ENCODE data around the gene IFITM10.
"Not testable (repeated sequence)": the region's sequence is repeated elsewhere in the genome, so short reads cannot be mapped to it uniquely, and the experiment has no call there.

The IFITM10 gene

DNA sequence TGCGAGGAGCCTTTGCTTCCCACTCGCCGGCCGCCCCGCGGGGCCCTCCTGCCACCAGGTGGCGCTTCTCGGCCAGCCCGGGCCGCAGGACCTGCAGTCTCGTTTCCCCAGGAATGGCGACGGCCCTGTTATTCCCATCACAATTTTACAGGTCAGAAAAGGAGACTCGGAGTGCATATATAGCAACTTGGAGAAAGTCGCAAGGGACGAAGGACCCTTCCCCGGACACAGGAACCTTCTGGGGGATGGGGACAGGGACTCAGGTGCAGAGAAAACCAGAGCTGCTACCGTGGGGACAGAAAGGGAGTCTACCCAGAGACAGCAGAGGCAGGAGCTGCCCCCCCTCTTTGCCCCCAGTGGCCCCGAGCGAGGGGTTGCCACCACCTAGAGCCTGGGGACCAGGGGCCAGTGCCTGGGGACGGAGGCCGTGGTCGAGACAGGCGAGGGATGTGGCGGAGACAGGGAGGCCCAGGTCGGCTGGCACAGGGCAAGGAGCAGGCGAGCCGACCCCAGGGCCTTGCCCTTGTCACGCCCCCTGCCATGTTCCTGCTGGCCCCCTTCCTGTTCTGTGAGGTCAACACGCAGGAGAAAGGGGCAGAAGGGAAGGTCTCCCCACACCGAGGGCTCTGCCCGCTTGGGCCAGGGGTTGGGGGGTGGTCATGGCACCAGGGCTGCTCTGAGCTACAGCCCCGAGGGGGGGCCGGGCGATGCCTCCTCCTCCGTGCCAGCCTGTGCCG is 56.9 kb downstream of the IFITM10 start:
- peak; percentile 16 to 90 (median 62) for DNase-seq

GRCh38 chr11:1692708-1693326 is 57.6 kb downstream of the IFITM10 start:
- DNase-seq, result no peak

DNA sequence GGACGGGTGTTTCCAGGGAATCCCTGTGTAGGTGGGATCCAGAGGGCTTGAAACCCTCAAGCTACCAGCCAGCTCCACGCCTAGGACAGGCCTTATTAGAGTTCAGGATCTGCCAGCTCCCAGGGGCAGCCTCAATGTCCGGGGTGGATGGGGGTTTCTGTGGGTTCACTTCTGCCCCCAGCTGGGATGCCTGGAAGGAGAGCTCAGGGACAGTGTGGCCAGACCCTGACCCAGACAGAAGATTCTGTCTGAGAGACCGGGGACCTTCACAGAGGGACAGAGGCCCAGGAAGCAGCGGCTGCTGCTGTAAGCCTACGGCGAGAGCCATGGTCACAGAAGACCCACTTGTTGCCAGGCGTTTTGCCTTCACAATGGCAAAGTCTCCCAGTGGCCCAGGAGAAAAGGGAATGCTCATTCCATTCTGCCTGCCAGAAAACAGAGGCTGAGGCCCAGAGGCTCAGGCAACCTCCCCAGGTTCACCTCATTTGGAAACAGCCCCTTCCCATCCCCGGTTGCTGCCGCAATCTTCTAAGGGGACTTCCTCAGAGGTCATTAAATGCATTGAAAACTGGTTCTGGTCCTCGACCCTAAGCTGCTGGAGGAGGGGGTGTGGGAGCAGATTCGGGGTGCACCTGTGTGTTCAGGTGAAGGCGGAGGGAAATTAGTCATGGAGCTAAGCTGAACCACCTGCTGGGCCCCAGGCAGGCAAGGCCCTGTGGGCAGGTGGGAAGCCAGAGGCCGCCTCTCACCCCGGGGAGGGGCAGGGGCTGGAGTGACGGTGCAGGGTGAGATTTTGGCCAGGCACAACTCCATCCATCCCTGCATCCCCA is 58.3 kb downstream of the IFITM10 start:
- DNase-seq, result no peak

DNA sequence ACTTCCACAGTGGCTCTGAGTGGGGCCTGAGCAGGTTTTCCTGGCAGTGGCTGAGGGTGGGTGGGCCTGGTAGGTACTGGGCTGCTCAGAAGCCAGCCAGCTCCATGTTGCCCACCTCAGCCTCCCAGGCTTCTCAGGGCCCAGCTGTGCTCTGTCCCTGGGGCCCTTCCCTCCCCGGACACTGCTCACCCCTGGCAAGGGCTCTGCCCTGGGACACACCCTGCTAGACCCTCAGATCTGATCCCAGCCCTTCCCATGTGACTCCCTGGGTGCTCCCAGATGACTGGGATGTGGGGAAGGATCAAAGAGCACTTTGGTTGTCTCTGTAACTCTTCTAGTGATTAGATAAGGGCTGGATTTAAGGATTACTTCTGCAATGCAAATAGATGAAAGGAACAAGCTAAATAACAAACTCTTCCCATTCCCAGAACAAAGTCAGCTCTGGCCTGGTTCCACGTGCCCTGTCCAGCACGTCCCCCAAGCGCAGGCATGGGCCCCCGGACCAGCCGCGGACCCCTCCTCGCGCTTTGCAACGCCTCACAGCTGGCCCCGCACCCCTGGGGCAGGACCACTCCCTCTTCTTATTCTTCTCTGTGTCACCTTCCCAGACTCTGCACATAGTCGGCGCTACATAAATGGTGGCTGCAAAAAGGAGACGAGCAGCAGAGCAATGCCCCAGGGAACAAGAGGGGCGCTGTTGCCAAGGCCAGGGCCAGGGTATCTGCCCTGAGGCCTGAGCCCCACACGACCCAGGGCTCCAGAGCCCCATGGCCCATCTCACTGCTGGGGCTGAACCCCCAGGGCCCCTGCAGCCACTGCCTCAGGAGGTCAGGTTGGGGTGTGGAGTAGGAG is 59.1 kb downstream of the IFITM10 start:
- no peak for DNase-seq

DNA sequence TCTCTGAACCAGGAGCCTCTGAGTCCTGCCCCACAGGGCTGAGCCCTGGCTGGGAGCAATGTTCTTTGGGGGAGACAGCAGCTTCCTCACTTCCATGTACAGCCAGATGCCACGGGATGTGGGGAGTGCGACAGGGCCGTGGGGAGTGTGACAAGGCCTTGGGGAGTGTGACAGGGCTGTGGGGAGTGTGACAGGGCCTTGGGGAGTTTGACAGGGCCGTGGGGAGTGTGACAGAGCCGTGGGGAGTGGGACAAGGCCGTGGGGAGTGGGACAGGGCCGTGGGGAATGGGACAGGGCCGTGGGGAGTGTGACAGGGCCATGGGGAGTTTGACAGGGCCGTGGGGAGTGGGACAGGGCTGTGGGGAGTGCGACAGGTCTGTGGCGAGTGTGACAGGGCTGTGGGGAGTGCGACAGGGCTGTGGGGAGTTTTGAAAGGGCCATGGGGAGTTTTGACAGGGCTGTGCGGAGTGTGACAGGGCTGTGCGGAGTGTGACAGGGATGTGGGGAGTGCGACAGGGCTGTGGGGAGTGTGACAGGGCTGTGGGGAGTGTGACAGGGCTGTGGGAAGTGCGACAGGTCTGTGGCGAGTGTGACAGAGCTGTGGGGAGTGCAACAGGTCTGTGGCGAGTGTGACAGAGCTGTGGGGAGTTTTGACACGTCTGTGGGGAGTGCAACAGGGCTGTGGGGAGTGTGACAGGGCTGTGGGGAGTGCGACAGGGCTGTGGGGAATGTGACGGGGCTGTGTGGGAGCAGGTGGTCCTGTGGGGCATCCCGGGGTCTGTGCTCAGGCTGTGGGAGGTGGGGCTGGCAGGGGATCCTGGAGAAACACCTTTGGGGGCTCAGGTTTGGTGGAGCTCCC is 60.0 kb downstream of the IFITM10 start:
- DNase-seq, result no peak

DNA sequence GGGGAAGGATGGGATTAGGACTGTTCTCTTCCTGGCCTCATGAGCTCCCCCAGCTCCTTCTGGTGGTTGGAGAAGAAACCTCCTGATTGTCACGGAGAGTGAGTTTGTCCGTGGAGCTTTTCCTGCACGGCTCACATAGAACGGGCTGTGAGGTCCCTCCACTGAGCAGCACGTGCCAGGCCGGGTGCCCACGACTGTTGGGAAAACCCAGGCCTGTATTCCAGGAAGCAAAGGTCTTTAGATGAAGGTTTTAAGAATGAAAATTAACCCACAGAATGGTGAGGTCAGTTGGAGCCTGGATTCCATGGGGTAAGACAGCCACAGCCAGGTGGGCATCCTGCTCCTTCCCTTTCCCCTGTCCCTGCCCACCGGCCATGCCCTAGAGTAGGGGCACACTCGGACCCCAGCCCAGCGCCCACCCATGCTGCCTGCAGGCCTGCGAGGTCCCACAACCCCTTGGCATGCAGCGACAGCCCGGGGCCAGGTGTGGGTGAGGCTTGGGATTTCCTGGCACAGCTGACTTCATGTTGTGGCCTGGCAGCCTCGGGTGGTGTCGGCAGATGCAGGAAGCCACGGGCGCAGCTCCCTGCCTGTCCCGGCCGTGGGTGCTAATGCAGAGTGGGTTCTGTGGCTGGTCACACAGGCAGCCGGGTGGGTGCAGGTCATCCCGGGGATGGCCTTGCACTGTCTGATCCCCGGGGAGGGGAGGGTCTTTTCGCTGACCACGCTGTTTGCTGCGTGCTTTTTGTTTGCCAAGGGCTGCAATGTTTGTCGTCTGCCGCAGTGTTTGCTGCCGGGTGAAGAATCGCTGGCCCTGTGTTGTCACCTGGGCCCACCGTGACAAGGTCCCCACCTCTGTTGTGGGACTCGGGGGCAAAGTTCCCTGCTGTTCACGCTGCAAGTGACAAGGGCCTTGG is 60.9 kb downstream of the IFITM10 start:
- DNase-seq, result not testable (repeated sequence)

DNA sequence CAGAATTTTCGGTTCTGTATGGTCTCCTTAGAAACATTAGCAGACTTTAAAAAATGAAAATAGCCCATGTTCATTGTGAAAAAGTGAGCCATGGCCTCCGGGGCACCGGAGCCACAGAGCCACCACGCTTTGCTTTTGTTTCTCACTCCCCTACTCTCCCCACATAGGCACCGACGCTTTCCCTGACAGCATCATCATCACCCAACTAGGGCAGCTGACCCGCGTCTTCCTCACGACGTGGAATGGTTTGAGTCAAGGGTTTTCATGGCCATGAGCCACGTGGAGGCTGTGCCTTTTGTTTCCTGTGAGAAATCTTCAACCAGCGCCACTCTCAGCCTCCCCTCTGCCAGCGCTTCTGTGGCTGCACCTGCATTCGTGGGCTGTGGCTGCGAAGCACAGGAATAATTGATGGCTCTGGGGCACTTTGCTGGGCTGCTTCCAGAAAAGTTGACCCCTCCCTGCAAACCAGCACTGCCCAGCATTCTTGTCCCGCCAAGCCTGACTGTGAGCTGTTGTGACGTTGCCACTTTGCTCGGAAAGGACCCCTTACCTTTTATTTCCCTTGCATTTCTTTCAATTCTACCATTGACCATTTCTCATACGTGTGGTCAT is 62.0 kb downstream of the IFITM10 start:
- DNase-seq, result not testable (repeated sequence)

DNA sequence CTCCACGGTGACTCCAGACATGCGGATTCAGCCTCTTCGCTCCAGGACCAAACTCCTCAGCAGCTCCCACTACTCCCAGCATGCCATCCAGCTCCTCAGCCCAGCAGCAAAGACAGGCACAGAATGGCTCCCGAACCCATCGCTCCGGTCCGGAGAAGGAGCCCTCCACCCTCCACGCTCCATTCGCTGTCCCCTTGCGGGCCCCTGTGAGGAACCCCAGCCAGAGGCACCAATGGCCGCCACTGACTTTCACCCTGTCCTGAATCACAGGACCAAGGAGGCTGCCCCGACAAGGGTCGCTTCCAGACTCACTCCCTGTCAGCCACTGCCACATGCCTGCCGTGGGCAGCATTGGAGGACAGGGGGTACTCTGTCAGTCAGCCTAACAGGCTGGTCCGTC is 64.2 kb downstream of the IFITM10 start:
- not testable (repeated sequence) for DNase-seq

GRCh38 chr11:1684886-1685874 is 65.2 kb downstream of the IFITM10 start:
- DNase-seq, result not testable (repeated sequence)

DNA sequence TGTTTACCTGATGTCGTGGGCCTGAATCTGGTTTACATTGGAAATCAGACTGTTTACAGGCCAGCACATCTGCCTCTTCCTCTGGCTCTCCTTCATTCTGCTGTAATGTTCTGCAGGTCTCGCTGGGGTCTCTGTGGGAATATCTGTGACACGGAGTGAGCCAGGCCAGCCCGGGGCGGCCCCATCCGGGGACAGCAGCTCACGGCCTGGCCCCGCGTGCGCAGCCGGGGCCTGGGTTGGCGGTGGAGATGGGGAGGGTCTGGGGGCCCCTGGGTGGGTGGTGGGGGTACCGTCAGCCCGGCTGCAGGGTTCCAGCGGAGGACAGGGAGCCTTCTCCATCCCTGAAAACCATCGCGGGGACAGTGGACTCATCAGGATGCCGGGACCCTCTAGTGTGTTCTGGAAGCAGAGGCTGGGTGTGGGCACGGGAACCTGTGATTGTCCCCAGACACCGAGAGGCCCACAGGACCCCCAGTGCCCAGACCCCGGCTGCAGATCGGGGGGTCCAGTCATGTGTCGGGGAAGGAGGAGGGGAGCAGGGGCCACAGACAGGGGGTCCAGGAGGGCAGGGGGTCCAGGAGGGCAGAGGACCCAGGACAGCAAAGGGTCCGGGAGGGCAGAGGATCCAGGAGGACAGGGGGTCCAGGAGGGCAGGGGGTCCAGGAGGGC is 66.4 kb downstream of the IFITM10 start:
- DNase-seq, result not testable (repeated sequence)

GRCh38 chr11:1683216-1683615 is 67.2 kb downstream of the IFITM10 start:
- DNase-seq, result not testable (repeated sequence)

All from anterior cingulate cortex (tissue), 58 donors.